IPS-NIHi11 (cell line): ENCODE data around the gene CRACR2A.

Source experiments
- DNase-seq: peaks from one replicate; pipeline ENCODE4 v3.0.0; 2012; ENCODE audit warnings: mixed read lengths, low spot score

The CRACR2A gene

DNA sequence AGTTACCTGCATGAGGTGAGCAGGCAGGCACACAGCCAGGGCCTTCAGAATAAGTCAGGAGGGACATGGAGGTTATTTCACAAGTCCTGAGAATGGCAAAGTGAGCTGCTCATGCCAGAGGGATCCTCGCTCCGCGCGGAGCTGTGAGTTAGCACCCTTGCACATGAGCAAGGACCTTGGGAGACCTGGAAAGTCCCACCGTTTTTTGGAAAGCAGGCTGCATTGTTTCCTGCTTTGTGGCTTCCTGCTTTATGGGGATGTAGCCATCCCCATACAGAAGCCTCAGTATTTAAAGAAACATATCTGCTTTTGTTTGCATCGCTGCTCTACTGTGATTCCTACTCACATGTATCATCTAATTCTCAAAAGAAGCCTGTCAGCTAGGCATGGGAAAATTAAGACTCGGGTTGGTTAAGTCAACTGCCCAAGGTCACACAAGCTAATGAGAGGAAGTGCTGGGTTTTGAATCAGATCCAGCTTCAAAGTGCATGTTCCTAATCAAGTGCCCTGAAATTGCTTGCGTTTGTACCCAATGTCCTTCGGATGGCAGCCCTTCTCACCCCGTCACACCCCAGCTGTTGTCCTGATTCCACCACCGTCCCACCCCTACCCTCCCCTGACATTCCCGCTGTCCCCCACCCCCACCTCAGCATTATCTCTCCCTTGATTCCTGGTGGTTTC is 106.2 kb downstream of the CRACR2A start:
- no peak for DNase-seq

DNA sequence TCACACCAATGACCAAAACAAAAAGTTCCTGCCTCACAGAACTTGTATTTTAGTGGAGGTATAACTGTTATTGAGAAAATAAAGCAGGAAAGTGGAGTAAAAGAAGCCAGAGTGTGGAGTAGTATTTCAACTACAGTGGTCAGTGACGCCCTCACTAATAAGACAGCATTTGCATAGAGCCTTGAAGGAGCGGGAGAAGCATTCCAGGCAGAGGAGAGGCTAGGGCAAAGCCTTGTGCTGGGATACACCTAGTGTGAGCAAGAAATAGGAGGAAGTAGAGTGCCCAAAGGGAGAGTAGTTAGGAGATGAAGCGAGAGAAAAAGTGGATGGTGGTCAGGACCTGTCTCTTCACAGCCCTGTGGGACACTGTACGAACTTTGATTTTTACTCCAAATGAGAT is 107.8 kb downstream of the CRACR2A start:
- no peak for DNase-seq

DNA sequence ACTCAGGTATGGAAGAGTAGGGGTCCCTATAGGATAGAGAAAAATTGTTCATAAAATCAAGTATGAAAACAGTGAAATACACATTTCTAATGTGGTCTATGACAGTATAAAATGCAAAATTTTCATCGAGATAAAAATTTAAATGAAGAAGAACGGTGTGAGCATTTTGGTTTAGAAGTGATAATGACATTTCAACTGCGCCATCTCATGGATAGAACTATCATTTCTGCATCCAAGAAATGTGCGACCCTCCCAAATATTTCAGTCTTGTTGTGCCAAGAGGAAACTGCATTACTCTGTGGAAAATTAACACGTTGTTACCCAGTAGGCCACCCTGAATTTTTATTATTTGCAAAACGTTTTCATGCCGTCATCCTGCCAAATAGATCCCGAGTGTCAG is 108.8 kb downstream of the CRACR2A start:
- no peak for DNase-seq

DNA sequence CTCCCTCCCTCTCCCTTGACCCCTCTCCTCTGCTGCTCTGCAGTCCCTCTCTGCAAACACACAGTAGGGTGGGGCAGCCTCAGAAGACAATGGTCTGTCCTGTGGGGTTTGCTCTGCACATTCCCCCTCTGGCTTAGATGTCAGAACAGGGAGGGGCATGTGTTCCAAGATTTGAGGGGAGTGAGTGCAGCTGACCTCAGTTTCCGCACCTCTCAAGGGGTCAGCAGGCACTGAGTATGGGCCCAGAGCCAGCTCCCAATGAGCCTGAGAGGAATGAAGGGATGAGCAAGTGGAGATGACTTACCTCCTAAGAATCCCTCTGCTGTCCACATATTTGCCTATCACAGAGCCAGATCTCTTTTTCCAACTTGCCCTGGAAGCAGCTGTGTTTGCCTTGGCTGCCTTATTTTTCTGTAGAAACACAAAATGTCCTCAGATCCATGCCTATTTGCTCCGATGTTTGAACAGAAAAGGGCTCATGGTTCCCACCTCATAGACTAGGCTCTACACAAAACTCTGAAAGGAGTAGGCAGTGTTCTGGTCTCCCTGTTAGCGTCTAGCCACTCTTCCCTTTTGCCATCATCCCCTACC is 111.4 kb downstream of the CRACR2A start:
- DNase-seq, result no peak

DNA sequence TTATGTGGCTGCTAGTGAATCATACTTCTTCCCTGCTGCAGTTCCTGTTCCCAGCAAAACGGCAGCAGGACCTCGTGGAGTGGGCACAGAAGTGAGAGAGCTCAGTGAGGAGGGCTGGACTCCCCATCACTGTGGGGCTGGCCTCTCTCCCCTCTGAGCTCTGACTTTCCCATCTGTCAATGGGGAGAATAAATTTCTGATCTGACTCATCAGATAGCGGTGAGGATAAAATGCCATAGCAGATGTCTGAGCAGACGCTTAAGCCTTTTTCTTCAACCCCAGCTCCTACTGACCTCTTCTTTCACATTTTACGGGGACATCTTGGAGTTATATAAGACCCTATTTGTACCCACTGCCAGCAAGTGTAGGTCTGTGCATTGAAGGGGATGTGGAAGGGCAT is 116.6 kb downstream of the CRACR2A start:
- no peak for DNase-seq

DNA sequence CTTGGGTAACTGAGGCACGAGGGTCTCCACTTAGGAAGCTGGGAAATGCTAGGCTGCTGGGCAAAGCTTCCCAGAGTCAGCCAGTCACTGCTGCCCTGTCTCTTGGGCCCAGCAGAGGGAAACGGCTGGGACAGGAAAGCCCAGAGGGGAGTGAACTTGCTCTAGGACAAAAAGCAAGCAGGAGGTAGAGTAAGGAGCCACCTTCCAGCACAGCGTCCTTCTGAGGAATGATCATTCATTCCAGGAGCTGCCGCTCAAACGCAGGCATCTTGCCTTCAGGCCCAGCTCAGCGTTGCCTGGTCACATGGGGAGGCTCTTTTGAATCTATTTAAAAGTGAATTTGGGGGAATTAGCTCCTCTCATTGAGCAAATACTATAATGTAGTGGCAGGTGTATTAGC is 118.6 kb downstream of the CRACR2A start:
- DNase-seq, result no peak

DNA sequence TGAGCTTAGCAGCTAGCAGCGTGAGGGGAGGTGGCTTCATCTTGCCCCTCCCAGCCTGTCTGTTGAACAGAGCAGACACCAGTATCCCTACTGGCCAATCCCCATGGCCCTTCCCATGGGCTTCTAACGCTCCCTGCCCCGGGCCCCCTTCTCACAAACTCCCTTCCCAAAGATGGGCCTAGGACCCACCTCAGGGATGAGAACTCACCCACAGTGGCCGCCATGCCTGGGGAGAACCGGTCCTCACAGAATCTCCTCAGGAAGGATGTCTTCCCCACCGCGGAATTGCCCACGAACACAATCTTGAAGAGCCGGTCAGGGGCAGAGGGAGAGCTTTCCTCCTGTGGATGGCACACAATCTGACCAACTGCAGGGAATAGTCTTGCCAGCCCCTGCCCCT is 119.5 kb downstream of the CRACR2A start:
- no peak for DNase-seq

DNA sequence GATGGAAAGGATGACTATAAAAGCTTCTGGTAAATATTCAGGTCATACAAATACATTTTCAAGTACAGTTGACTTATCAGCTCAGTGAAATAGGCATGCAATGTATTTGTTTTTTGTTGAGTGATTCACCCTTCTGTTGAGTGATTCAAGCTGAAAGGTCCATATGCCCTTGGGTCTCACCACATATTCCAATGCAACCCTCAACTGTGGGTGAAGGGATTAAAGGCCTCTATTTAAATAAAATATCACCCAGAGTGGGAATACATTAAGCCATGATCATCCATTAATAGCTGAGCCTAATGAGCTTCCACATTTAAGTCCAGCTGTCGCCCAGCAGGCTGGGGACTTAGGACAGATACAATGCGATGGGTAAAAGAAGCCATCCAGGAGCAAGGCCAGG is 120.2 kb downstream of the CRACR2A start:
- no peak for DNase-seq

DNA sequence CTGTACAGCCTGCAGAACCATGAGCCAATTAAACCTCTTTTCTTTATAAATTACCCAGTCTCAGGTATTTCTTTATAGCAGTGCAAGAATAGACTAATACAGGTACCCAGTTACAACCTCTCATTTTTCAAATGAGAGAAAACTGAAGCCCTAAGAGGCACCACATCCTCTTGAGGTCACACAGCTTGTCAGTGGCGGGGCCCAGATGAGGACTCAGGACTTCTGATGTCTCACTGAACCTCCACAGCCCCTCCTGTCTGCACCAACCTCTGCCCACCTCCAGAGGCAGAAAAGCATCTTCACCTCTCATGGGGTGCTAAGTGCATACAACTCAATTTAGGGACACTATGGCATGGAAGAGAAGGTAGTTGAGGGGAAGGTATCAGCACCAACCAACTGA is 120.7 kb downstream of the CRACR2A start:
- DNase-seq, result no peak

DNA sequence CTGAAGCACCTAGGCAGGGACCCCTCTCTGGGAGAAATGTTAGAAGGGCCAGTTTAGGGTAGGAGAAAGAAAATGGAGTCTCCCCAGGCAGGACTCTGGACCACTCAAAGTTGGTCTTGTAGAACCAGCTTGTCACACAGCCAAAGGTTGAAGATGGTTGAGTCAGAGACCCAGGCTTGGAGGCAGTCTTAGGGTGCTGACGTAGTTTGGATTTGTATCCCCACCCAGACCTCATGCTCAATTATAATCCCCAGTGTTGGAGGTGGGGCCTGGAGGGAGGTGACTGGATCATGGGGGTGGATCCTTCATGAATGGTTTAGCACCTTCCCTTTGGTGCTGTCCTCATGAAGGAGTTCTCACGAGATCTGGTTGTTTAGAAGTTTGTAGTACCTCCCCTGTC is 121.2 kb downstream of the CRACR2A start:
- no peak for DNase-seq

DNA sequence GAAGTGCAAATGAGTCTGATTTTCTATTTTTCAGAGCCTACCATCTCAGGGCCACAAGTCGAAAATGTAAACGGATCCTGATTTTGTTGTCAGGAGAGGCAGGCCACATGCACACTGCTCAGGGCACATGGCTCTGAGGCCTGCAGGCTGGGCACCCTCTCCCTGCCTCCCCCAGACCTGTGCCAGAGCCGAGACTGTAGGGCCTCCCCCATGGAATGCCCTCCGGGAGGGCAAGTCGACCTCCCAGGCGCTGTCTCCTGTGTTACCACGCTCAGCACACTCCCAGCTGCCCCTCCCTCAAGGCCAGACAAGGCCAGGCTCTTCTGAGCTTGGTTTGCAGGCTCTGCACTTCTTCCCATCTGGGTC is 121.7 kb downstream of the CRACR2A start:
- DNase-seq, result no peak

DNA sequence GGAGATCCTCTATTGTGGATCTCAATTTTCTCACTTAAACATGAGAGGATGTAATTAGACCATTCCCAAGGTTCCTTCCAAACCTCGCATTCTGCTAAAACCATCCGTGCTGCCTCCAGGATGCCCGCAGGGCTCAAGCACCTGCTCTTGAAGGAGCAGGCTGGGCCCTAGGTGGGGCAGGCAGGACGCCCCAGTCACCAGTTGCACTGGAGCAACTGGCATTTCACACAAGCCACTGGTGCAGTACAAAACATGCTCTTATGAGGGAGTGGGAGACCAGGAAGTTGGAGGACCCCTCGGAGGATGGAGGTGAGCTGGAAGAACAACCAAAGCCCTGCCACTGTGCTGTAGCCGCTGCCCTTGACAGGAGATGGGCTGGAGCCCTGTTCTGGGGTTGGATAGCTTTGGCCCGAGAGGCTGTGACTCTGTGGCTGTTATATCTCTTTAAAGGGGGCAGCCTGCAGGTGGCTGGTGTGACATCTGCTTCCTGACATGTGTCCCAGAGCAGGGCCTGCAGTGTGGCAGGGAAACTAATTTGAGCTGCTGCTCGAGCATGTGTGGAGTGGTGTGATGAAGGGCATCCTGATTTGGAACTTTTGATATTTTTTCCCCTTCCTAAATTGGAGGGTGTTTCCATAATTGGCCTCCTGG is 122.2 kb downstream of the CRACR2A start:
- no peak for DNase-seq

DNA sequence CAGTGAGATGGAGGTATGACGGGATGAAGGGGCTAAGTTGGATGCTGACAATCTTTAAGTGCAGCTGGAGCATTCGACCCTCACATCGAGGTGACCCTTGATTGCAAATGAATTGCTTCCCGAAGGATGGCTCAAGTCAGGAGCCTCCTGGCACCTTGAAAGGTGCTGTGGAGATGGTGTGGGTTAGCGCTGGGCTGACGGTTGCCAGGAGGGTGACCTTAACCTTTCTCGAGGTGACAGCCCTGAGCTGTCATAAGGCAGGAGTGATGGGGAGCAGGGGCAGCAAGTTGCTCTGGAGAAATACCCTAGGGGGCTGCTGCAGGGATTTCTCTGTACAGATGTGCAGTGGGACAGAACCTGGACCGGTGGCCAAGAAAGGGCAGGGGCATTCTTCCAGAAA is 122.8 kb downstream of the CRACR2A start:
- DNase-seq, result no peak

DNA sequence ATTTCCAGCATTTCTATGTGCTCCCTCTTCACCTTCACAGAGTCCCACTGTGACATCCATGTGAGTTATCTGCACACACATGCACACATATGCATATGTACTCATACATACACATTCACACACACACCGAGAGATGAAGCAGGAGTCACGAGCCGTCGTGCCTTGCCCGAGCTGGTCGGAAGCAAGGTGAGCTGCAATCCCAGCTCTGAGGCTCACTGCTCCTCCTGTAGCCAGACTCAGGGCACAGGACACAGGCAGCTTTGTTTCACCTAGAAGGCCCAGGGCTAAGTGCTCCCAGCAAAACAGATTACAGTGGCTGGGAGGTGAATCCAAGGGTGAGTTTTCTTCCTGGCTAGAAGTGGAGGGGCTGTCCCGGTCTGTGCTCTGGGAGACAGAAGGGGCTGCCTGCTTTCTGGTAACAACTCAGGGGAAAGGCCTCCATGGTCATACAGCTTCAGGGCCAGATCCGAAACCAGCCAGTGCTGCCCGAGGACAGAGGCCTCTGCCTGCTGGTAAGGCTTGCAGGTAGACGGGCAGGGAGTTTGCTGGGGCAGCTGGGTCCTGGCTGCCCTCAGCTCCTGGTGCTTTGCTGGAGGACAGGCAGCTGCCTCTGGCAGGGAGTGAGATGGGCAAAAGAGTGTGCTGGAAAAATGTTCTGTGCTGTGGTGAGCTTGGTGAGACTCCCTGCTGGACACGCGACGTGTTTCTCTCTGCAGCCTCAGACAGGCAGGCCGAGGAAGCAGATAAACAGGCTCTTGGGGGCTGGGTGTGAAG is 123.7 kb downstream of the CRACR2A start:
- DNase-seq, result no peak

DNA sequence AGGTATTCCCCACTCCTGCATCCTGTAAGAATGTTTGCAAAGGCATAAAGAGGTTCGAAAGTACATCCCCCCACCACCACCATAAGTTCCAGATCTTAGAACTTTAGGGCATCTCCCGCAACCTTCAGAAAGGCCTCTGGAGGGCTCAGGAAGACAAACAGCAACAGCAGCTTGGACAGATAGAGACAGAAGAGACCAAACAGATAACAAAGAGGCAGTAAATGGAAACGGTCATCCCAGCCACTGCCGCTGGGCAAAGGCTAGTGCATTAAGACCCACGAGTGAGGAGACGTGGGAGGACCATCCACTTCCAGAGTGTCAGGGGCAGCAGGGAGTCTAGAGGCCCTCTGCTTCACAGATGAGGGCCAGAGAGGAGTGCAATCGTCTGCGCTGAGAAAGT is 124.3 kb downstream of the CRACR2A start:
- no peak for DNase-seq

DNA sequence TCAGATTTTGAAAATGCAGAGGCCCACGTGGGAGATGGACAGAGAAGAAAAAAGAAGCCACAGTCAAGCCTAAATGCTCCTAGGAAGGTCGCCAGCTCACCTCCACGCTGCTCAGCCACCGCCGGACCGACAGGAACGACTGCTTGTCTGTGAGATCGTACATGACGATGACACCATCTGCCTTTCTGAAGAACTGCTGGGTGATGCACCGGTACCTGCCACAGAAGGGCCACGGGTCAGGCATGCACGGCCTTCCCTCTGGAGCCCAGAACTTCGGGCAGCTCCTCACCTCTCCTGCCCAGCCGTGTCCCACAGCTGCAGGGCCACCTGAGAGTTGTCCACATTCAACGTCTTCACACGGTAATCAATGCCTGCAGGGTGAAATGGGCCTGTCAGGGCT is 125.6 kb downstream of the CRACR2A start:
- no peak for DNase-seq

DNA sequence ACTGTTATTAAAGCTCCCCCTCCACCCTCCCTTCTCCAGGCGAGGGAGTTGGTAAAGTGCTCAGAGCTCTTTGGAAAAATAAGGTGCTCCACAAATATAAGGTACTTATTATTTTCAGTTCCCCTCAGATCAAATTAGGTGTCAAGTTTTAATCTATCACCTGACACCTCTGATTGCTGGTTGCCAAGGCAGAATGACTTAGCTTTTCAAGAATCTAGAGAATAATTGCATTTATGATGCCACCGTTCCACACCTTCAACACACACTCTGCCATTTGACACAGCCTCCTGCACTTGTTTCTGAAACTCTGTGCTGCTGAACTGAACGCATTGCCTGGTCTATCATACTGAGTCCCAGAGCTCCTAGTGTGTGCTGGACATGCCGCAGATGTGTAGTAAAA is 128.6 kb downstream of the CRACR2A start:
- no peak for DNase-seq

DNA sequence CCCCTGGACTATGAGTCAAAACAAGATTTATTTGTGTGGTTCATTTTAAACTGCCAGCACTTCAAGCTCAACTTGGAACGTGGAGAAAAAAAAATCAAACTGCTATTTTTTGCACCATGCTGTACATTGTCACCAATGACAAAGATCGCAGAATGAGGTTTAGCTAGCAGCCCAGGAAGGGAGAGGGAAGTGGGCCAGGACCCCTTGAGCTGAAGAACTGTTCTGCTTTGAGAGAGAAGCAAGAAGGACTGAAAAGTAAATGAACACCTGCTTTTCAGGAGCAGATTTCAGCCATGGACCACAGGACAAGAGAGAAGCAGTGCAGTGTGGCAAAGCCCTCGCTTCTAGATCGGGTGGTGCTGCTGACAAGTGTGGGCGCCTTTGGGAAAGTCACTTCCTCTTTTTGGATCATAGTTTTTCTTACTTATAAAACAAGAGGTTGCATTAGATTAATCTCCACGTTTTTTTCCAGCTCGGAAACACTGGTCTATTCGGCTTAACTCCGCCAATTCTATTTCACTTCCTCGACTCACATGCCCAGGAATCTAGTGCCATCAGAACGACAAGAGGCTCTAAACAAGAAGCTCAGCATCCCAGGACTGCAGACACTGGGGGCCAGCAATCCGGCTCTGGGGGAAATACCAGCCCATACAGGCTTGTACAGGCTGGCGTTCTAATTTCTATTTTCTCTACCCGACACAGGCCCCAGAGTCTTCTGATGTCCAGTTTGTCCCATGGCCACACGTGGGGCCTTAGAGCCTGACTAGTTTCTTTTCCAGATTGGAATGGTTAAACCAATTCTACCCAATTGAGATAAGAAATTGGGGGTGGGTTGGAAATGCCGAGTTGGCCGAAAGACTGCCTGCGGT is 129.9 kb downstream of the CRACR2A start:
- no peak for DNase-seq

DNA sequence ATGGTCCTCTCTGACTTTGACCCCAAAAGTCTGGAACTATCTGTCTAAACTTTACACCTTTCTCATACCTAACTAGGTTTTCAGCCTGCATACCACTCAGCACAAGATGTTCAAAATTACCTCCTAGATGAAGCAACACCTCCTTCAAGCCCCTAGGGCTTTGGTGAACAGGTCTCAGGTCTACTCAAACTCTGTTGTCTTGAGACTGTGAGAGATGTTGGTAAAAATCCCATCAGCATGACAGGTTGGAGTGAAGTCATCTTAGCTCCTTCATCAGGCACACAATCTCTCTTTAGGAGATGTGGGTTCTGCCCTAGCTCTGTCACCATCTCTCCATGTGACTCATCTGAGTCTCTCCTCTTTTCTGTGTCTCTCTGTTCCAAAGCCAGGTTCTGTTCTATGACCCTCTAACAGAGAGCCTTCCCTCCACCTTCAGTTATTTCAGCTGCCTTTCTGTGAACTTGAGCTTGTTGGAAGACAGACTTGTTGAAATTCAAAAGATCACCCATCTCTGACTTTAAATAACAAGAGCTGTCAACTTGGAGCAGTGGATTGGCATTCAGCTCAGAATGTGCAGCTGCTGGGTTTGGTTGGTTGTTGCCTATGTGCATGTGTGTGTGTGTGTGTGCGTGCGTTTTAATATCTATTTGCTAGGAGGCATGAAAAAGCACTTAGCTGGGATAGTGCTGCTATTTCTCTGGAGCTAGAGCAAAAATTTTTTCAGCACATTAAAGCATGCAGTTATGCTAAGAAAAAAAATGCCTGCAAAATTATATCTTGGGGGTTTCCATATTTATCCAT is 130.7 kb downstream of the CRACR2A start:
- DNase-seq, result no peak

DNA sequence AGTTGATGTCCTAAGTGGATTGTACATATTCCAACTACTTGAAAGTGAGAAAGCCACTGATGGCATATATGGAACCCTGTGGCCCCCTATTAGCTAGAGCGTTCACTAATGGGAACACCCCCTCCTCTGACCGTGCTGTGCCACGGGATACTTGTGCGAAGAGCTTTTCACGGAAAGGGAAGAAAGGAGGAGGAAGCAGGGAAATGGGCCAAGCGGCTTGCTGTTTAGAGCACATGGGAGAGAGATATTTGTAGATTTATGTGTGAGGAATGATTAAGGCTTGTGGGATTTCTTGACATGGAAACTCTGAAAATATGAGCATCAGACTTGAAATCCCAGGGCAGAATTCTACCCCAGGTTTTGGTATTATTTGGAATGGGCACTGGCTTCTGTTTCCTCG is 132.1 kb downstream of the CRACR2A start:
- no peak for DNase-seq

DNA sequence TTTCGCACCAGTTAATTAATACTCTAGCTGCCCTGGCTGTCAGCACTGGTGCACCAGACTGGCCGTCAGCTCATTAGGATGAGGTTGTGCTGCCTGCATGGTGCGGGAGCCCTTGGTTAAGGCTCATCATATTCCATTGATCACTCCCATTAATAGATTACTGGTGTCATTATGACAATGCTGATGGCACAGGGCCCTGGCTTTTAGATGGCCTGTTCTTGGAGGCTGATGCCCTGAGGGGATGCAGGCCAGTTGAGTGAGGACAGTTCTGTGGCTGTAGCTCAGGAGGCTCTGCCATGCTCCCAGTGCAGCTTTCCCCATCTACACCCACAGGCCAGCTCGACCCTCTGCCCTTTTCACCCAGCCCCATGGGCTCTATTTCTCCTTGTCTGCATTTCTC is 135.3 kb downstream of the CRACR2A start:
- DNase-seq, result no peak
